Measurements from ENCODE around the gene VEGFA. TPM values are rescaled to one million over a fixed set of nuclear protein-coding genes. Genes with fewer than 3 reads are reported as not detected.

Gene VEGFA
- polyA plus RNA-seq, 3 donors: 19.0 to 454 (median 32.0) TPM

DNA sequence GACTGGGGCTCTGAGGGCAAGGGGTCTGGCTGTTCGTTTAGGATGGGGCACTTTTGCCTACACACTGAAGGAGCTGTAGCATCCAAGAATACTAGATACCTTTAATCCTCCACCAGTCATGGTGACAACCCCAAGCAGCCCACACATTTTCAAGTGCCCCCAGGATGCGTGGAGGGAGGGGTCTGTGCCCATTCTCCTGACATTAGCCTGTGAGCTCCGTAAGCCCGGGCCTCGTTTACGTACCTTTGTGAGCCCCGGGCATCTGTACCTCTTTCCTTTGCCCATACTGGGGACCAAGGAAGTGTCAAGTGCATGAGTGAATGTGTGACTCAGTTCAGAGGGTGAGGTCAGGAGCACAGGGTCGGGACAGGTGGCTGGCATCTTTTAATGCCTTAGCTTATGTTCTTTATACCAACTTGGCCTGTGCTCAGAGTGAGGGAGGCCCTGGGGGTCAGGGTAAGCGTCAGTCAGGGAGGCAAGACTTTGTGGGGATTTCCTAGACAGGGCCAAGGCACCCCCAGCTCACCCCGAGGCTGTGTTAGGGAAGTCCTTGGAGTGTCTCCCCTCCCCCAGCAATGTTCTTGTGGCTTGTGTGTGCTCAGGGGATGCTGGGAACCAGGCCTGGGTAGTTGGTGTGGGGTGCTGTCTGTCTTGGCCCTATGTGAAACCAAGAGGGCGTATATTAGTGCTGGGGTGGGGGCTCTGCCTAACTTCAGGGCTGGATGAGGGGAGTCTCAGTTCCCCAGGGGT is 12.9 kb downstream of the VEGFA start:
- Histone ChIP-seq H2AFZ (ENCODE audit: insufficient read depth, low read depth, low read length, poor library complexity, severe bottlenecking) (no peak overlapping the region), H3K4me3 (replicated peaks in 1 of 3; ENCODE audit: low read depth in 2 of 3, low read length in 3 of 3) (no peak overlapping the region), H3K9me3 (replicated peaks in 1 of 2; ENCODE audit: control insufficient read depth in 1 of 2, insufficient read depth in 1 of 2, low read length in 2 of 2) (no peaks in the 10 kb centered on the region), H4K20me1 (ENCODE audit: insufficient read depth, low read length) (peaks cover 74% of the 10 kb centered on the region), H3K27me3 (ENCODE audit: control insufficient read depth in 2 of 2, insufficient read depth in 2 of 2, low read length in 2 of 2) (no peaks in the 10 kb centered on the region), H3K27ac (ENCODE audit: low read depth in 1 of 2, low read length in 2 of 2) (no peak overlapping the region), H3K79me2 (ENCODE audit: insufficient read depth, low read length) (peaks cover 20% of the 10 kb centered on the region), H3K36me3 (replicated peaks in 1 of 2; ENCODE audit: control insufficient read depth in 1 of 2, insufficient read depth in 2 of 2, low read length in 2 of 2) (peaks cover 78 to 83% of the 10 kb centered on the region in 2 donors), H3K4me2 (replicated peaks; ENCODE audit: extremely low read depth, low read length, poor library complexity, severe bottlenecking) (no peak overlapping the region), H3K9ac (ENCODE audit: insufficient read depth, low read length, poor library complexity, severe bottlenecking) (no peak overlapping the region), H3K4me1 (ENCODE audit: control insufficient read depth in 1 of 2, insufficient read depth in 2 of 2, low read length in 2 of 2) (no peaks in the 10 kb centered on the region)
- Mint-ChIP-seq H3K4me1 (peaks cover 15% of the 10 kb centered on the region), H3K36me3 (peaks cover 80 to 89% of the 10 kb centered on the region in 2 donors), H3K4me3 (no peak overlapping the region), H3K27me3 (ENCODE audit: low read depth in 3 of 3) (peaks cover 0 to 5% (median 1%) of the 10 kb centered on the region in 3 donors), H3K27ac (peak overlapping the region in 5 of 7 donors; percentile 1 to 84 (median 9)), H3K9me3 (no peaks in the 10 kb centered on the region)
- intact Hi-C loops (cut with micrococcal nuclease): no loop called here
- no peak for DNase-seq
- TF ChIP-seq, protein P1, sequence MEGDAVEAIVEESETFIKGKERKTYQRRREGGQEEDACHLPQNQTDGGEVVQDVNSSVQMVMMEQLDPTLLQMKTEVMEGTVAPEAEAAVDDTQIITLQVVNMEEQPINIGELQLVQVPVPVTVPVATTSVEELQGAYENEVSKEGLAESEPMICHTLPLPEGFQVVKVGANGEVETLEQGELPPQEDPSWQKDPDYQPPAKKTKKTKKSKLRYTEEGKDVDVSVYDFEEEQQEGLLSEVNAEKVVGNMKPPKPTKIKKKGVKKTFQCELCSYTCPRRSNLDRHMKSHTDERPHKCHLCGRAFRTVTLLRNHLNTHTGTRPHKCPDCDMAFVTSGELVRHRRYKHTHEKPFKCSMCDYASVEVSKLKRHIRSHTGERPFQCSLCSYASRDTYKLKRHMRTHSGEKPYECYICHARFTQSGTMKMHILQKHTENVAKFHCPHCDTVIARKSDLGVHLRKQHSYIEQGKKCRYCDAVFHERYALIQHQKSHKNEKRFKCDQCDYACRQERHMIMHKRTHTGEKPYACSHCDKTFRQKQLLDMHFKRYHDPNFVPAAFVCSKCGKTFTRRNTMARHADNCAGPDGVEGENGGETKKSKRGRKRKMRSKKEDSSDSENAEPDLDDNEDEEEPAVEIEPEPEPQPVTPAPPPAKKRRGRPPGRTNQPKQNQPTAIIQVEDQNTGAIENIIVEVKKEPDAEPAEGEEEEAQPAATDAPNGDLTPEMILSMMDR (IDR thresholded peaks at IDR 0.05): no peak
- WGBS (ENCODE audit: insufficient coverage): 90% methylated on average over 3 of the region's 11 CpGs

DNA sequence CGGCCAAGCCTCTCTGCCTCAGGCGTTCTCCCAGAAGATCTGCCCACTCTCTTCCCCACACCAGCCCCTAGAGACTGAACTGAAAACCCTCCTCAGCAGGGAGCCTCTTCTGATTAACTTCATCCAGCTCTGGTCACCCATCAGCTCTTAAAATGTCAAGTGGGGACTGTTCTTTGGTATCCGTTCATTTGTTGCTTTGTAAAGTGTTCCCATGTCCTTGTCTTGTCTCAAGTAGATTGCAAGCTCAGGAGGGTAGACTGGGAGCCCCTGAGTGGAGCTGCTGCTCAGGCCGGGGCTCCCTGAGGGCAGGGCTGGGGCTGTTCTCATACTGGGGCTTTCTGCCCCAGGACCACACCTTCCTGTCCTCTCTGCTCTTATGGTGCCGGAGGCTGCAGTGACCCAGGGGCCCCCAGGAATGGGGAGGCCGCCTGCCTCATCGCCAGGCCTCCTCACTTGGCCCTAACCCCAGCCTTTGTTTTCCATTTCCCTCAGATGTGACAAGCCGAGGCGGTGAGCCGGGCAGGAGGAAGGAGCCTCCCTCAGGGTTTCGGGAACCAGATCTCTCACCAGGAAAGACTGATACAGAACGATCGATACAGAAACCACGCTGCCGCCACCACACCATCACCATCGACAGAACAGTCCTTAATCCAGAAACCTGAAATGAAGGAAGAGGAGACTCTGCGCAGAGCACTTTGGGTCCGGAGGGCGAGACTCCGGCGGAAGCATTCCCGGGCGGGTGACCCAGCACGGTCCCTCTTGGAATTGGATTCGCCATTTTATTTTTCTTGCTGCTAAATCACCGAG is 14.2 kb downstream of the VEGFA start:
- Histone ChIP-seq H3K4me1 (ENCODE audit: control insufficient read depth in 1 of 2, insufficient read depth in 2 of 2, low read length in 2 of 2) (peaks cover 3 to 4% of the 10 kb centered on the region in 2 donors), H3K36me3 (replicated peaks in 1 of 2; ENCODE audit: control insufficient read depth in 1 of 2, insufficient read depth in 2 of 2, low read length in 2 of 2) (peaks cover 65 to 70% of the 10 kb centered on the region in 2 donors), H3K27me3 (ENCODE audit: control insufficient read depth in 2 of 2, insufficient read depth in 2 of 2, low read length in 2 of 2) (no peaks in the 10 kb centered on the region), H3K4me3 (replicated peaks in 1 of 3; ENCODE audit: low read depth in 2 of 3, low read length in 3 of 3) (no peak overlapping the region), H3K27ac (ENCODE audit: low read depth in 1 of 2, low read length in 2 of 2) (no peak overlapping the region), H3K9ac (ENCODE audit: insufficient read depth, low read length, poor library complexity, severe bottlenecking) (no peak overlapping the region), H3K79me2 (ENCODE audit: insufficient read depth, low read length) (peaks cover 8% of the 10 kb centered on the region), H3K4me2 (replicated peaks; ENCODE audit: extremely low read depth, low read length, poor library complexity, severe bottlenecking) (no peak overlapping the region), H4K20me1 (ENCODE audit: insufficient read depth, low read length) (peaks cover 61% of the 10 kb centered on the region), H3K9me3 (replicated peaks in 1 of 2; ENCODE audit: control insufficient read depth in 1 of 2, insufficient read depth in 1 of 2, low read length in 2 of 2) (no peaks in the 10 kb centered on the region), H2AFZ (ENCODE audit: insufficient read depth, low read depth, low read length, poor library complexity, severe bottlenecking) (no peak overlapping the region)
- H3K4me3 Mint-ChIP-seq: no peak overlapping the region
- peak overlapping the region in 4 of 7 donors; percentile 0 to 32 (median 12) for H3K27ac Mint-ChIP-seq
- intact Hi-C loops (cut with micrococcal nuclease): no loop called here
- H3K9me3 Mint-ChIP-seq: no peaks in the 10 kb centered on the region
- WGBS (ENCODE audit: insufficient coverage): 97% methylated on average over 10 of the region's 26 CpGs
- peaks cover 22% of the 10 kb centered on the region for H3K4me1 Mint-ChIP-seq
- H3K27me3 Mint-ChIP-seq (ENCODE audit: low read depth in 3 of 3): peaks cover 0 to 5% (median 1%) of the 10 kb centered on the region in 3 donors
- TF ChIP-seq, protein P1 (IDR thresholded peaks at IDR 0.05): no peak
- no peak for DNase-seq
- H3K36me3 Mint-ChIP-seq: peaks cover 67 to 76% of the 10 kb centered on the region in 2 donors

Data from CD14-positive monocyte (primary cell).